GM23338 (cell line): ENCODE results near the gene BTBD18.

Source experiments
- CREB1 ChIP-seq: fragments of 250-450 bp; sonication (Bioruptor Pico); IDR thresholded peaks from 2 replicates; pipeline ENCODE4 v1.5.0; 2020; ENCODE audit warnings: low read depth, mild to moderate bottlenecking, moderate library complexity
- EZH2 ChIP-seq: fragments of 200-600 bp; sonication (generic); IDR thresholded peaks from one replicate; pipeline ENCODE4 v1.8.0; 2017; ENCODE audit warnings: antibody characterized with exemption, mild to moderate bottlenecking, low read depth; ENCODE audit not compliant: unreplicated experiment
- EZH2phosphoT487 ChIP-seq: fragments of 200-600 bp; sonication (generic); IDR thresholded peaks from one replicate; pipeline ENCODE4 v1.8.1; 2018; ENCODE audit warnings: antibody characterized with exemption; ENCODE audit not compliant: unreplicated experiment
- NANOG ChIP-seq: IDR thresholded peaks from 2 replicates; pipeline ENCODE4 v1.6.1; 2016; ENCODE audit warnings: antibody characterized with exemption, borderline replicate concordance
- POLR2AphosphoS5 ChIP-seq: IDR thresholded peaks from 2 replicates; pipeline ENCODE4 v1.6.1; 2016; ENCODE audit warnings: antibody characterized with exemption, low read depth
- STAT1 ChIP-seq: IDR thresholded peaks from one replicate; pipeline ENCODE4 v1.6.1; 2016; ENCODE audit warnings: antibody characterized with exemption; ENCODE audit not compliant: unreplicated experiment
- TF ChIP-seq, protein P1 (sequence below), 2 experiments: fragments of 200-600 bp in 1 of 2; sonication (generic) in 1 of 2; conservative IDR thresholded peaks; 2 replicates each; pipeline versions ENCODE4 v1.5.1 to v1.6.1; 2016 to 2017; ENCODE audit warnings: antibody characterized with exemption in 2 of 2, low read depth in 2 of 2, mild to moderate bottlenecking in 2 of 2, moderate library complexity in 1 of 2
- TF ChIP-seq, protein P2 (sequence below): IDR thresholded peaks from one replicate; pipeline ENCODE4 v1.6.1; 2018; ENCODE audit warnings: antibody characterized with exemption; ENCODE audit not compliant: unreplicated experiment
- TF ChIP-seq, protein P3 (sequence below): IDR thresholded peaks from 2 replicates; pipeline ENCODE4 v1.6.1; 2016; ENCODE audit warnings: antibody characterized with exemption

DNA sequence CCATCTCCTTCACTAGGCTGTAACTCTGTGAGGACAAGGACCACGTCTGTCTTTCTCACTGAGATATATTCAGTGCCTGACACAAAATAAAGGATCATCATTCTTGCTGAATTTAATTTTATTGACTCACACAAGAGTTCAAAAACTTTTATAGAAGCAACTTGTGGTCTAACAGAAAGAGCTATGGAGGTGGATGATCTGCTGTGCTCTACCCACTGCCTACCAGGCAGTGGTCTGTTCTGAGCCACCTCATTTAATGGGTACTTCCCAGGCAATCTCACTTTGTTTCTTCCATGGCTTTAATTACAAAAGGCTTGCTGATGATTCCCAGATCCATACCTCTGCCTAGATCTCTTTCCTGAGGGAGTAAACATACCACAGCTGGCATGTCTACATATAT lies 4.7 kb downstream of the BTBD18 start:
- TF ChIP-seq, protein P1, sequence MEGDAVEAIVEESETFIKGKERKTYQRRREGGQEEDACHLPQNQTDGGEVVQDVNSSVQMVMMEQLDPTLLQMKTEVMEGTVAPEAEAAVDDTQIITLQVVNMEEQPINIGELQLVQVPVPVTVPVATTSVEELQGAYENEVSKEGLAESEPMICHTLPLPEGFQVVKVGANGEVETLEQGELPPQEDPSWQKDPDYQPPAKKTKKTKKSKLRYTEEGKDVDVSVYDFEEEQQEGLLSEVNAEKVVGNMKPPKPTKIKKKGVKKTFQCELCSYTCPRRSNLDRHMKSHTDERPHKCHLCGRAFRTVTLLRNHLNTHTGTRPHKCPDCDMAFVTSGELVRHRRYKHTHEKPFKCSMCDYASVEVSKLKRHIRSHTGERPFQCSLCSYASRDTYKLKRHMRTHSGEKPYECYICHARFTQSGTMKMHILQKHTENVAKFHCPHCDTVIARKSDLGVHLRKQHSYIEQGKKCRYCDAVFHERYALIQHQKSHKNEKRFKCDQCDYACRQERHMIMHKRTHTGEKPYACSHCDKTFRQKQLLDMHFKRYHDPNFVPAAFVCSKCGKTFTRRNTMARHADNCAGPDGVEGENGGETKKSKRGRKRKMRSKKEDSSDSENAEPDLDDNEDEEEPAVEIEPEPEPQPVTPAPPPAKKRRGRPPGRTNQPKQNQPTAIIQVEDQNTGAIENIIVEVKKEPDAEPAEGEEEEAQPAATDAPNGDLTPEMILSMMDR (conservative IDR thresholded peaks at IDR 0.05; ENCODE audit: low read depth in 2 of 2): no peak
- TF ChIP-seq EZH2 (no peak), POLR2AphosphoS5 (no peak), EZH2phosphoT487 (no peak), NANOG (no peak), CREB1 (no peak), STAT1 (no peak)
- TF ChIP-seq, protein P2, sequence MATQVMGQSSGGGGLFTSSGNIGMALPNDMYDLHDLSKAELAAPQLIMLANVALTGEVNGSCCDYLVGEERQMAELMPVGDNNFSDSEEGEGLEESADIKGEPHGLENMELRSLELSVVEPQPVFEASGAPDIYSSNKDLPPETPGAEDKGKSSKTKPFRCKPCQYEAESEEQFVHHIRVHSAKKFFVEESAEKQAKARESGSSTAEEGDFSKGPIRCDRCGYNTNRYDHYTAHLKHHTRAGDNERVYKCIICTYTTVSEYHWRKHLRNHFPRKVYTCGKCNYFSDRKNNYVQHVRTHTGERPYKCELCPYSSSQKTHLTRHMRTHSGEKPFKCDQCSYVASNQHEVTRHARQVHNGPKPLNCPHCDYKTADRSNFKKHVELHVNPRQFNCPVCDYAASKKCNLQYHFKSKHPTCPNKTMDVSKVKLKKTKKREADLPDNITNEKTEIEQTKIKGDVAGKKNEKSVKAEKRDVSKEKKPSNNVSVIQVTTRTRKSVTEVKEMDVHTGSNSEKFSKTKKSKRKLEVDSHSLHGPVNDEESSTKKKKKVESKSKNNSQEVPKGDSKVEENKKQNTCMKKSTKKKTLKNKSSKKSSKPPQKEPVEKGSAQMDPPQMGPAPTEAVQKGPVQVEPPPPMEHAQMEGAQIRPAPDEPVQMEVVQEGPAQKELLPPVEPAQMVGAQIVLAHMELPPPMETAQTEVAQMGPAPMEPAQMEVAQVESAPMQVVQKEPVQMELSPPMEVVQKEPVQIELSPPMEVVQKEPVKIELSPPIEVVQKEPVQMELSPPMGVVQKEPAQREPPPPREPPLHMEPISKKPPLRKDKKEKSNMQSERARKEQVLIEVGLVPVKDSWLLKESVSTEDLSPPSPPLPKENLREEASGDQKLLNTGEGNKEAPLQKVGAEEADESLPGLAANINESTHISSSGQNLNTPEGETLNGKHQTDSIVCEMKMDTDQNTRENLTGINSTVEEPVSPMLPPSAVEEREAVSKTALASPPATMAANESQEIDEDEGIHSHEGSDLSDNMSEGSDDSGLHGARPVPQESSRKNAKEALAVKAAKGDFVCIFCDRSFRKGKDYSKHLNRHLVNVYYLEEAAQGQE: no peak
- TF ChIP-seq, protein P3, sequence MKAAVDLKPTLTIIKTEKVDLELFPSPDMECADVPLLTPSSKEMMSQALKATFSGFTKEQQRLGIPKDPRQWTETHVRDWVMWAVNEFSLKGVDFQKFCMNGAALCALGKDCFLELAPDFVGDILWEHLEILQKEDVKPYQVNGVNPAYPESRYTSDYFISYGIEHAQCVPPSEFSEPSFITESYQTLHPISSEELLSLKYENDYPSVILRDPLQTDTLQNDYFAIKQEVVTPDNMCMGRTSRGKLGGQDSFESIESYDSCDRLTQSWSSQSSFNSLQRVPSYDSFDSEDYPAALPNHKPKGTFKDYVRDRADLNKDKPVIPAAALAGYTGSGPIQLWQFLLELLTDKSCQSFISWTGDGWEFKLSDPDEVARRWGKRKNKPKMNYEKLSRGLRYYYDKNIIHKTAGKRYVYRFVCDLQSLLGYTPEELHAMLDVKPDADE: no peak
